HG03097 (cell line): Measurements from ENCODE around the gene TSPAN5.
"Not testable (repeated sequence)": the region's sequence is repeated elsewhere in the genome, so short reads cannot be mapped to it uniquely, and the experiment has no call there.

Experiments
- ATAC-seq: cut with Tn5 transposase; IDR thresholded peaks from one replicate; pipeline ENCODE4 v1.9.1; 2021; ENCODE audit not compliant: unreplicated experiment, low FRiP score

Gene TSPAN5

GRCh38 chr4:98476891-98477290, 181.5 kb downstream of the TSPAN5 start:
- ATAC-seq, result no peak

GRCh38 chr4:98474408-98474844, 184.0 kb downstream of the TSPAN5 start:
- ATAC-seq, result no peak

GRCh38 chr4:98473046-98473445, 185.4 kb downstream of the TSPAN5 start:
- no peak for ATAC-seq

- no peak for ATAC-seq
Observed at GRCh38 chr4:98470831-98471230, 187.6 kb downstream of the TSPAN5 start.

GRCh38 chr4:98470366-98470765, 188.0 kb downstream of the TSPAN5 start:
- no peak for ATAC-seq

- no peak for ATAC-seq
Observed at GRCh38 chr4:98469771-98470170, 188.6 kb downstream of the TSPAN5 start.

GRCh38 chr4:98468709-98469108, 189.7 kb downstream of the TSPAN5 start:
- no peak for ATAC-seq

- peak; percentile 94 for ATAC-seq
Observed at GRCh38 chr4:98467627-98468072, 190.8 kb downstream of the TSPAN5 start.

GRCh38 chr4:98466868-98467599, 191.4 kb downstream of the TSPAN5 start:
- peak; percentile 7 for ATAC-seq

GRCh38 chr4:98462487-98462886, 195.9 kb downstream of the TSPAN5 start:
- ATAC-seq, result no peak

GRCh38 chr4:98461121-98461865, 197.1 kb downstream of the TSPAN5 start:
- ATAC-seq, result not testable (repeated sequence)

- not testable (repeated sequence) for ATAC-seq
Observed at GRCh38 chr4:98457422-98457821, 201.0 kb downstream of the TSPAN5 start.

- no peak for ATAC-seq
Observed at GRCh38 chr4:98452091-98452490, 206.3 kb downstream of the TSPAN5 start.

- peak; percentile 50 for ATAC-seq
Observed at GRCh38 chr4:98448908-98449307, 209.5 kb downstream of the TSPAN5 start.

- no peak for ATAC-seq
Observed at GRCh38 chr4:98447648-98448047, 210.8 kb downstream of the TSPAN5 start.

- peak; percentile 62 for ATAC-seq
Observed at GRCh38 chr4:98446499-98447375, 211.7 kb downstream of the TSPAN5 start.

GRCh38 chr4:98444371-98444770, 214.0 kb downstream of the TSPAN5 start:
- ATAC-seq, result no peak

GRCh38 chr4:98434816-98435215, 223.6 kb downstream of the TSPAN5 start:
- no peak for ATAC-seq

- ATAC-seq, result no peak
Observed at GRCh38 chr4:98433691-98434090, 224.7 kb downstream of the TSPAN5 start.

GRCh38 chr4:98430708-98431403, 227.6 kb downstream of the TSPAN5 start:
- no peak for ATAC-seq
